IMR-90 (cell line): ENCODE measurements around the gene LAMB3. TPM values are rescaled to one million over a fixed set of nuclear protein-coding genes. Genes with fewer than 3 reads are reported as not detected.

Experiments
- ATAC-seq: fragments of 200-7000 bp; cut with Tn5 transposase; 2 replicates; pipeline ENCODE4 v1.9.1; 2020; ENCODE audit warnings: low read depth, mild to moderate bottlenecking, moderate library complexity
- BruUV-seq: library from RNA; stranded (reverse); fragments of 400-500 nt; replicated peaks from 2 replicates; lab custom pipeline; 2021; lab: Mats Ljungman, UMichigan
- CTCF ChIA-PET: fragments of 300-600 bp; formaldehyde crosslinking; extraction: SDS; loops from one replicate; lab custom pipeline; 2021; ENCODE audit warnings: antibody characterized with exemption; lab: Yijun Ruan, JAX
- POLR2A ChIA-PET: fragments of 300-600 bp; sonication (Branson Sonifier 250); formaldehyde crosslinking; loops from one replicate; lab custom pipeline; 2022; ENCODE audit warnings: antibody characterized with exemption; ENCODE audit not compliant: unreplicated experiment; lab: Charles Lee
- DNase-seq: peaks from one replicate; pipeline ENCODE4 v3.0.0; 2013
- H2AFZ ChIP-seq: replicated peaks from 2 replicates; pipeline ENCODE3; 2013; ENCODE audit warnings: low read length, mild to moderate bottlenecking; ENCODE audit not compliant: poor library complexity
- H2AK5ac ChIP-seq: 2 replicates; pipeline ENCODE4 v1.6.1; 2013; ENCODE audit warnings: low read depth, low read length, inconsistent platforms
- H2AK9ac ChIP-seq: replicated peaks from 2 replicates; pipeline ENCODE3; 2013; ENCODE audit warnings: mild to moderate bottlenecking, low read depth, low read length, moderate library complexity; ENCODE audit not compliant: poor library complexity
- H2BK120ac ChIP-seq: 2 replicates; pipeline ENCODE4 v1.6.1; 2013; ENCODE audit warnings: low read depth, low read length, inconsistent platforms
- H2BK15ac ChIP-seq: 3 replicates; pipeline ENCODE4 v1.6.1; 2013; ENCODE audit warnings: low read depth, low read length, inconsistent platforms
- H2BK20ac ChIP-seq: 2 replicates; pipeline ENCODE4 v1.6.1; 2013; ENCODE audit warnings: low read depth, mild to moderate bottlenecking, inconsistent platforms, low read length, moderate library complexity
- H2BK5ac ChIP-seq: 2 replicates; pipeline ENCODE4 v1.6.1; 2013; ENCODE audit warnings: mild to moderate bottlenecking, low read depth, low read length, inconsistent platforms; ENCODE audit not compliant: poor library complexity, severe bottlenecking
- H3K14ac ChIP-seq: replicated peaks from 2 replicates; pipeline ENCODE4 v1.6.1; 2013; ENCODE audit warnings: low read depth, low read length, inconsistent platforms
- H3K18ac ChIP-seq: 2 replicates; pipeline ENCODE4 v1.6.1; 2013; ENCODE audit warnings: low read depth, low read length, control low read depth
- H3K23ac ChIP-seq: 2 replicates; pipeline ENCODE4 v1.6.1; 2013; ENCODE audit warnings: low read depth, low read length, inconsistent platforms
- H3K27ac ChIP-seq: 2 replicates; pipeline ENCODE4 v1.5.1; 2013; ENCODE audit warnings: mild to moderate bottlenecking, control low read depth, low read length; ENCODE audit not compliant: insufficient read depth
- H3K27me3 ChIP-seq: 2 replicates; pipeline ENCODE4 v1.6.1; 2013; ENCODE audit warnings: low read length; ENCODE audit not compliant: control insufficient read depth, insufficient read depth
- H3K36me3 ChIP-seq: 2 replicates; pipeline ENCODE4 v1.6.1; 2013; ENCODE audit warnings: low read length, mixed read lengths; ENCODE audit not compliant: control insufficient read depth, insufficient read depth
- H3K4ac ChIP-seq: 2 replicates; pipeline ENCODE4 v1.6.1; 2013; ENCODE audit warnings: low read depth, low read length, inconsistent platforms
- H3K4me1 ChIP-seq: 2 replicates; pipeline ENCODE4 v1.6.1; 2013; ENCODE audit warnings: low read length, mixed read lengths; ENCODE audit not compliant: control insufficient read depth, insufficient read depth
- H3K4me2 ChIP-seq: 2 replicates; pipeline ENCODE4 v1.6.1; 2013; ENCODE audit warnings: low read depth, mild to moderate bottlenecking, control low read depth, low read length, moderate library complexity
- H3K4me3 ChIP-seq: 2 replicates; pipeline ENCODE4 v1.5.1; 2013; ENCODE audit warnings: low read depth, mild to moderate bottlenecking, control low read depth, low read length, moderate library complexity; ENCODE audit not compliant: insufficient read depth
- H3K56ac ChIP-seq: 2 replicates; pipeline ENCODE4 v1.6.1; 2013; ENCODE audit warnings: low read length, inconsistent platforms; ENCODE audit not compliant: insufficient read depth; ENCODE audit errors: extremely low read depth
- H3K79me1 ChIP-seq, 2 experiments: 2 replicates each; pipeline ENCODE4 v1.6.1; 2013; ENCODE audit warnings: low read length in 2 of 2, inconsistent platforms in 1 of 2, low read depth in 1 of 2
- H3K9ac ChIP-seq: 2 replicates; pipeline ENCODE4 v1.6.1; 2013; ENCODE audit warnings: low read depth, low read length, control low read depth
- H3K9me1 ChIP-seq: 2 replicates; pipeline ENCODE4 v1.6.1; 2013; ENCODE audit warnings: low read length, inconsistent platforms; ENCODE audit not compliant: insufficient read depth
- H3K9me3 ChIP-seq: 2 replicates; pipeline ENCODE4 v1.6.1; 2013; ENCODE audit warnings: low read length; ENCODE audit not compliant: control insufficient read depth, insufficient read depth
- H4K20me1 ChIP-seq: 2 replicates; pipeline ENCODE4 v1.6.1; 2013; ENCODE audit warnings: low read length, inconsistent platforms; ENCODE audit not compliant: insufficient read depth
- H4K5ac ChIP-seq: 2 replicates; pipeline ENCODE4 v1.6.1; 2013; ENCODE audit warnings: mild to moderate bottlenecking, low read depth, low read length, control low read depth
- H4K8ac ChIP-seq, 2 experiments: 2 replicates each; pipeline ENCODE4 v1.6.1; 2013; ENCODE audit warnings: low read depth in 2 of 2, low read length in 2 of 2, control low read depth in 1 of 2, inconsistent platforms in 1 of 2
- H4K91ac ChIP-seq: 2 replicates; pipeline ENCODE4 v1.6.1; 2013; ENCODE audit warnings: low read depth, low read length, inconsistent platforms; ENCODE audit not compliant: insufficient read depth
- CEBPB ChIP-seq: IDR thresholded peaks from 2 replicates; pipeline ENCODE4 v1.6.1; 2012; ENCODE audit warnings: low read depth, low read length, improper control_type of control experiment
- CHD1 ChIP-seq: IDR thresholded peaks from 2 replicates; pipeline ENCODE4 v1.6.1; 2012; ENCODE audit warnings: low read depth, low read length, improper control_type of control experiment
- MAFK ChIP-seq: IDR thresholded peaks from 2 replicates; pipeline ENCODE4 v1.6.1; 2012; ENCODE audit warnings: low read depth, low read length, improper control_type of control experiment
- MAZ ChIP-seq: IDR thresholded peaks from 2 replicates; pipeline ENCODE4 v1.6.1; 2012; ENCODE audit warnings: low read depth, mild to moderate bottlenecking, low read length, improper control_type of control experiment, moderate library complexity, borderline replicate concordance
- MXI1 ChIP-seq: IDR thresholded peaks from 2 replicates; pipeline ENCODE4 v1.6.1; 2012; ENCODE audit warnings: low read depth, mild to moderate bottlenecking, low read length, moderate library complexity, borderline replicate concordance
- POLR2A ChIP-seq: IDR thresholded peaks from 2 replicates; pipeline ENCODE4 v1.6.1; 2012; ENCODE audit warnings: mild to moderate bottlenecking, low read depth, low read length
- RAD21 ChIP-seq: IDR thresholded peaks from 2 replicates; pipeline ENCODE4 v1.6.1; 2012; ENCODE audit warnings: low read length, improper control_type of control experiment
- RCOR1 ChIP-seq: IDR thresholded peaks from 2 replicates; pipeline ENCODE4 v1.6.1; 2012; ENCODE audit warnings: mild to moderate bottlenecking, low read length, improper control_type of control experiment; ENCODE audit not compliant: insufficient replicate concordance
- RFX5 ChIP-seq: IDR thresholded peaks from 2 replicates; pipeline ENCODE4 v1.8.0; 2012; ENCODE audit warnings: low read depth, mild to moderate bottlenecking, low read length, moderate library complexity
- WGBS, 2 experiments: methylation state at CpG; one replicate each; pipeline versions ENCODE4 v1.1.5 to v1.1.7; 2013; ENCODE audit warnings: missing lambda C conversion rate in 2 of 2; ENCODE audit not compliant: insufficient read length in 1 of 2; ENCODE audit errors: extremely low coverage in 2 of 2; 5-methylcytosine and 5-hydroxymethylcytosine counted together
- dilution Hi-C: fragments of 300-500 bp; cut with HindIII; formaldehyde crosslinking; loops from one replicate; pipeline ENCODE4 v1.14.3; 2018; ENCODE audit warnings: low sequenced_read_pairs; ENCODE audit not compliant: unreplicated experiment
- in situ Hi-C: fragments of 300-500 bp; cut with MboI; formaldehyde crosslinking; loops from 3 replicates; pipeline ENCODE4 v1.14.3; 2019; ENCODE audit warnings: low sequenced_read_pairs, inconsistent platforms, mixed read lengths
- intact Hi-C: fragments of 100-400 bp; cut with micrococcal nuclease; formaldehyde crosslinking; loops from 2 replicates; pipeline ENCODE4 v1.10.0; 2022
- polyA plus RNA-seq, 3 experiments: library from polyadenylated mRNA; depleted of rRNA; stranded (reverse); fragments of >200 nt; gene quantifications; 2 replicates each; pipeline ENCODE4 v1.2.3, GENCODE V29; 2012; ENCODE audit warnings: low replicate concordance in 1 of 3
- total RNA-seq: library from RNA; depleted of rRNA; stranded (reverse); fragments of >200 nt; gene quantifications from 2 replicates; pipeline ENCODE4 v1.2.3, GENCODE V29; 2012
- TF ChIP-seq, protein P1 (sequence below): conservative IDR thresholded peaks from 2 replicates; pipeline ENCODE4 v1.5.1; 2012; ENCODE audit warnings: mild to moderate bottlenecking, low read depth, low read length, improper control_type of control experiment
- TF ChIP-seq, protein P2 (sequence below): fragments of 150-350 bp; IDR thresholded peaks from 2 replicates; pipeline ENCODE4 v1.6.1; 2017; ENCODE audit warnings: mild to moderate bottlenecking, antibody characterized with exemption, low read length, low read depth
- TF ChIP-seq, protein P3 (sequence below): fragments of 150-350 bp; IDR thresholded peaks from 2 replicates; pipeline ENCODE4 v1.6.1; 2016; ENCODE audit warnings: low read depth, mild to moderate bottlenecking, low read length, moderate library complexity, borderline replicate concordance

Gene LAMB3
- total and polyA plus RNA-seq, 2 of the 4 experiments (the other 2 are of a cell fraction): 0.72 to 2.1 TPM

DNA sequence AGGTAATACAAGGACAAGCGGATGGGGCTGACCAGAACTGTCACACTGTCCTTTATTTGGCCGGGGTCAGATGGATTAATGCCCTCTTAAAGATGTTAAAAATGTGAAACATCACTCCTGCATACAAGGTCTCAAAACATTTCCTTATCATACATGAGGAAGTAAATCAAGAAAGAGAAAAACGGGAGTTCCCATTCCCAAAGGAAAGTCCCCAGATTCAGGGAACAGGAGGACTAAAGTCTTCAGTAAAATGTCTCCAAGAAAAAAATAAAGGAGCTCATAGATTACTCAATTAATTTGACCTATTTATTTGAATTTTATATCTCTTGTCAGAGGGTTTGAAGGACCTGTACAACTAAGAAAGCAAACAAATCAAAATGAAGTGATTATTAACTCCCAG is 39.0 kb upstream of the LAMB3 start:
- no TSS peak for BruUV-seq
- ChIA-PET POLR2A (no interaction called here), CTCF (interaction anchor here (2.3 kb wide), 1 partner anchor 122 kb away, joined by 16 read pairs; no protein-coding TSS in a partner anchor)
- Histone ChIP-seq H3K9me1 (0 out of 2 replicates have a peak, but pooled peaks cover 4% of the 10 kb centered on the region), H2AK9ac (no peak overlapping the region), H3K4me1 (peaks cover 5% of the 10 kb centered on the region; the same call in 1 of the 2 replicates), H4K5ac (no peak overlapping the region), H3K79me1 (no peaks in the 10 kb centered on the region), H3K4me2 (no peak overlapping the region), H2BK5ac (no peak overlapping the region), H3K14ac (no peak overlapping the region), H3K4ac (no peak overlapping the region), H3K27ac (no peak overlapping the region), H2BK120ac (no peak overlapping the region), H4K20me1 (no peaks in the 10 kb centered on the region), H3K4me3 (no peak overlapping the region), H3K56ac (no peak overlapping the region), H3K9me3 (no peaks in the 10 kb centered on the region), H3K27me3 (peaks cover 3% of the 10 kb centered on the region), H4K8ac (no peak overlapping the region), H3K36me3 (no peaks in the 10 kb centered on the region), H4K91ac (no peak overlapping the region), H2AK5ac (no peak overlapping the region), H3K23ac (no peak overlapping the region), H2AFZ (no peak overlapping the region), H3K9ac (no peak overlapping the region), H2BK15ac (no peak overlapping the region), H2BK20ac (no peak overlapping the region), H3K18ac (no peak overlapping the region)
- ATAC-seq (no peak), DNase-seq (no peak)
- TF ChIP-seq, protein P1, sequence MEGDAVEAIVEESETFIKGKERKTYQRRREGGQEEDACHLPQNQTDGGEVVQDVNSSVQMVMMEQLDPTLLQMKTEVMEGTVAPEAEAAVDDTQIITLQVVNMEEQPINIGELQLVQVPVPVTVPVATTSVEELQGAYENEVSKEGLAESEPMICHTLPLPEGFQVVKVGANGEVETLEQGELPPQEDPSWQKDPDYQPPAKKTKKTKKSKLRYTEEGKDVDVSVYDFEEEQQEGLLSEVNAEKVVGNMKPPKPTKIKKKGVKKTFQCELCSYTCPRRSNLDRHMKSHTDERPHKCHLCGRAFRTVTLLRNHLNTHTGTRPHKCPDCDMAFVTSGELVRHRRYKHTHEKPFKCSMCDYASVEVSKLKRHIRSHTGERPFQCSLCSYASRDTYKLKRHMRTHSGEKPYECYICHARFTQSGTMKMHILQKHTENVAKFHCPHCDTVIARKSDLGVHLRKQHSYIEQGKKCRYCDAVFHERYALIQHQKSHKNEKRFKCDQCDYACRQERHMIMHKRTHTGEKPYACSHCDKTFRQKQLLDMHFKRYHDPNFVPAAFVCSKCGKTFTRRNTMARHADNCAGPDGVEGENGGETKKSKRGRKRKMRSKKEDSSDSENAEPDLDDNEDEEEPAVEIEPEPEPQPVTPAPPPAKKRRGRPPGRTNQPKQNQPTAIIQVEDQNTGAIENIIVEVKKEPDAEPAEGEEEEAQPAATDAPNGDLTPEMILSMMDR: no peak
- no peak for TF ChIP-seq RFX5
- TF ChIP-seq POLR2A: no peak
- TF ChIP-seq, protein P2, sequence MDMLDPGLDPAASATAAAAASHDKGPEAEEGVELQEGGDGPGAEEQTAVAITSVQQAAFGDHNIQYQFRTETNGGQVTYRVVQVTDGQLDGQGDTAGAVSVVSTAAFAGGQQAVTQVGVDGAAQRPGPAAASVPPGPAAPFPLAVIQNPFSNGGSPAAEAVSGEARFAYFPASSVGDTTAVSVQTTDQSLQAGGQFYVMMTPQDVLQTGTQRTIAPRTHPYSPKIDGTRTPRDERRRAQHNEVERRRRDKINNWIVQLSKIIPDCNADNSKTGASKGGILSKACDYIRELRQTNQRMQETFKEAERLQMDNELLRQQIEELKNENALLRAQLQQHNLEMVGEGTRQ: no peak
- no peak for TF ChIP-seq RAD21
- no peak for TF ChIP-seq CEBPB
- TF ChIP-seq MXI1: no peak
- no peak for TF ChIP-seq CHD1
- TF ChIP-seq MAZ: no peak
- TF ChIP-seq, protein P3, sequence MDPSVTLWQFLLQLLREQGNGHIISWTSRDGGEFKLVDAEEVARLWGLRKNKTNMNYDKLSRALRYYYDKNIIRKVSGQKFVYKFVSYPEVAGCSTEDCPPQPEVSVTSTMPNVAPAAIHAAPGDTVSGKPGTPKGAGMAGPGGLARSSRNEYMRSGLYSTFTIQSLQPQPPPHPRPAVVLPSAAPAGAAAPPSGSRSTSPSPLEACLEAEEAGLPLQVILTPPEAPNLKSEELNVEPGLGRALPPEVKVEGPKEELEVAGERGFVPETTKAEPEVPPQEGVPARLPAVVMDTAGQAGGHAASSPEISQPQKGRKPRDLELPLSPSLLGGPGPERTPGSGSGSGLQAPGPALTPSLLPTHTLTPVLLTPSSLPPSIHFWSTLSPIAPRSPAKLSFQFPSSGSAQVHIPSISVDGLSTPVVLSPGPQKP: no peak
- no peak for TF ChIP-seq MAFK
- no peak for TF ChIP-seq RCOR1
- WGBS, 2 experiments: no CpG with 5 or more reads among the region's 3 CpGs
- dilution Hi-C loops (no loop called here), in situ Hi-C loops (no loop called here), intact Hi-C loops (no loop called here)
